ENCODE measurements around the gene SDHB. TPM values are rescaled to one million over a fixed set of nuclear protein-coding genes. Genes with fewer than 3 reads are reported as not detected.
A peak's percentile ranks its signal among the peaks of the same experiment; 100 is the strongest.

The SDHB gene
- total RNA-seq (2021; fragmentation: NEBNext Ultra II Directional; extraction: Animal tissue kit (Norgen Biotek cat#: 25700)) (90.7 and 98.7 TPM in 2 replicates), polyA plus RNA-seq (2011; rRNA removed) (67.1 and 84.0 TPM in 2 replicates), polyA minus RNA-seq (2011; rRNA and poly(A)+ RNA removed) (121 and 172 TPM in 2 replicates)
- polyA plus RNA-seq (2011; cell fraction: cytosol; rRNA removed): 94.6 TPM
- polyA plus RNA-seq (2011; cell fraction: nucleus; rRNA removed): 57.2 TPM
- 73.0 to 88.0 TPM (median 79.9 TPM) in 4 replicates for polyA plus RNA-seq (2012, experiment 1 of 2)
- polyA plus RNA-seq (2012, experiment 2 of 2): 65.6 TPM
- polyA plus RNA-seq (2013, experiment 1 of 2): 100 TPM
- 91.9 TPM for polyA plus RNA-seq (2013, experiment 2 of 2)
- 41.2 TPM for polyA minus RNA-seq (2011; cell fraction: cytosol; rRNA and poly(A)+ RNA removed)
- 36.9 TPM for polyA minus RNA-seq (2011; cell fraction: nucleus; rRNA and poly(A)+ RNA removed)
- long read RNA-seq, experiment 1, transcript SDHB-201 (8 exons, 1,153 nt): major isoform, 84 of 114 reads
- long read RNA-seq, experiment 1, partial matches to known transcripts: 23 of 114 reads
- long read RNA-seq, experiment 1, other reads (novel, unspliced or antisense): 4 of 114 reads
- long read RNA-seq, experiment 2, transcript SDHB-201 (8 exons, 1,153 nt): major isoform, 157 of 162 reads
- long read RNA-seq, experiment 2, partial matches to known transcripts: 4 of 162 reads
- long read RNA-seq, experiment 2, other reads (novel, unspliced or antisense): 1 of 162 reads

DNA sequence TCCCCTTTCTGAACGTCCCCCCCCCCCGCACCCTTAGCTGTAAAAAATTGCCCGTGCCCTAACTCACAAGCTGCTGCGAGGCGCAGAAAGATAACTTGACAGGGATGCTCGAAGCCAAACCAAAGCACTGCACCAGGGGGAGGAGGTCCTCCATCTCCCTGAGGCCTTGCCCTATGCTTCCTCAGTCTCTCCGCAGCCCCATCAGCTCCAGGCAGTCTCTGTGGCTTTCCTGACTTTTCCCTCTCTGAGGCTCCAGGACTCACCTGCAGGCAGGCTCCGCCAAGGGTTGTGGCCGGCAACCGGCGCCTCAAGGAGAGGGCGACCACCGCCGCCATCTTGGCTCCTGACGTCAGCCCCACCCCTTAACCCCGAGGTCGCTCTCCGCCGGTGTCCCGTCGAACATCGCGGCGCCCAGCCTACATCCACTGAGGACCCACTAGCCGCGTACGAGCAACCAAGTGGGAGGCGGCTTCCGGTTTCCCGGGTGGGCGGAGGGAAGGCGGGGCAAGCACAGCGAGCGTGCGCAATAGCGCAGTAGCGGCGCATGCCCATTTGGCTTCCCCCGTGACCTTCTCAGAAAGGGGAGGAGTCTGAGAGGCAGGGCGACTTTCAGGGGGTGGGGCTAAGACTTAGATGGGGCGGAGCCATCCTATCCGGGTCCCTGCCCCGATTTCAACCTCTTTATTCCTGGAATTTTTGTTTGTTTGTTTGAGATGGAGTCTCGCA lies at the start of gene SDHB:
SDHB (minus strand) TSS at position 348 of the 726 bp plus-strand sequence; CDS start at position 335, 13 bp downstream.
- Histone ChIP-seq H2AK5ac (ENCODE audit: low read depth, low read length) (peak within 1 kb of the TSS; percentile 86; the same call in 1 of the 2 replicates), H2BK120ac (replicated peaks; ENCODE audit: low read depth, low read length) (no peak within 1 kb of the TSS), H2BK20ac (ENCODE audit: low read length) (no peak within 1 kb of the TSS), H2AFZ (ENCODE audit: low read length) (peak within 1 kb of the TSS; percentile 71; the same call in 1 of the 2 replicates), H4K8ac (ENCODE audit: extremely low read depth, insufficient read depth, low read length) (no peak within 1 kb of the TSS; the same call in 1 of the 2 replicates), H4K20me1 (replicated peaks in 1 of 2; ENCODE audit: control insufficient read depth in 1 of 2, insufficient read depth in 2 of 2, low read length in 2 of 2) (no peaks in the 10 kb centered on the region), H3K23ac (ENCODE audit: insufficient read length) (no peak within 1 kb of the TSS), H3K4me2 (ENCODE audit: insufficient read depth in 1 of 2, low read depth in 2 of 2, low read length in 2 of 2) (peak within 1 kb of the TSS; percentile 90 to 91), H2BK15ac (ENCODE audit: low read length) (no peak within 1 kb of the TSS), H3K56ac (replicated peaks; ENCODE audit: insufficient read length, low read depth, low read length) (no peak within 1 kb of the TSS), H3K27ac (ENCODE audit: low read depth, low read length) (peak within 1 kb of the TSS; percentile 85; the same call in 1 of the 2 replicates), H3K23me2 (ENCODE audit: low read depth, low read length) (peaks cover 5% of the 10 kb centered on the region), H3K79me2 (ENCODE audit: control insufficient read depth in 1 of 2, insufficient read depth in 2 of 2, low read length in 2 of 2) (peaks cover 10 to 37% of the 10 kb centered on the region in 2 experiments), H3K14ac (ENCODE audit: insufficient read length) (no peak within 1 kb of the TSS), H4K5ac (ENCODE audit: insufficient read length, low read depth, low read length) (peak within 1 kb of the TSS; percentile 69), H3K9ac (replicated peaks in 1 of 4; ENCODE audit: extremely low read depth in 1 of 4, low read depth in 3 of 4, low read length in 3 of 4) (peak within 1 kb of the TSS; percentile 82 to 91 (median 86)), H3K36me3 (ENCODE audit: control insufficient read depth in 2 of 4, insufficient read depth in 4 of 4, low read length in 3 of 4) (peaks cover 0 to 10% (median 6%) of the 10 kb centered on the region in 4 experiments; a peak in 6 of 8 replicates), H4K91ac (replicated peaks; ENCODE audit: insufficient read length, low read length) (peak within 1 kb of the TSS; percentile 70), H3K4me3 (ENCODE audit: extremely low read depth in 1 of 4, insufficient read depth in 2 of 4, low read depth in 3 of 4, low read length in 4 of 4) (peak within 1 kb of the TSS; percentile 83 to 99 (median 90)), H3K79me1 (ENCODE audit: low read depth, low read length) (peaks cover 5% of the 10 kb centered on the region; the same call in 1 of the 2 replicates), H2BK5ac (ENCODE audit: low read depth, low read length) (peak within 1 kb of the TSS; percentile 87), H3K4me1 (replicated peaks in 1 of 4; ENCODE audit: control insufficient read depth in 3 of 4, insufficient read depth in 4 of 4, low read length in 3 of 4) (peaks cover 0 to 7% (median 0%) of the 10 kb centered on the region in 4 experiments; a peak in 1 of 7 replicates), H3K9me3 (ENCODE audit: insufficient read depth in 2 of 2, low read depth in 1 of 2, low read length in 1 of 2) (no peaks in the 10 kb centered on the region), H2BK12ac (ENCODE audit: low read depth, low read length) (0 out of 2 replicates have a peak within 1 kb of the TSS, but pooled peaks have one; percentile 39), H3K18ac (ENCODE audit: extremely low read depth, low read length) (peak within 1 kb of the TSS; percentile 96), H3K4ac (replicated peaks; ENCODE audit: insufficient read length, low read depth, low read length) (peak within 1 kb of the TSS; percentile 95), H3K27me3 (replicated peaks in 1 of 4; ENCODE audit: control insufficient read depth in 3 of 4, extremely low read depth in 1 of 4, insufficient read depth in 3 of 4, low read length in 3 of 4) (no peaks in the 10 kb centered on the region)
- FAIRE-seq: peak; percentile 95
- CTCF ChIA-PET (ENCODE audit: partially characterized antibody): interaction anchor here (0.6 kb wide), 2 partner anchors 53 to 56 kb away, joined by 3 read pairs; no protein-coding TSS in a partner anchor
- WGBS, 2 experiments (ENCODE audit: extremely low coverage in 1 of 2, insufficient coverage in 1 of 2, insufficient read length in 1 of 2, insufficient replicate concordance in 2 of 2, low coverage in 1 of 2, low lambda C conversion rate in 2 of 2, missing lambda C conversion rate in 1 of 2): 2% methylated on average over 41 of the region's 44 CpGs; no CpG with 5 or more reads in 1 of the 2 experiments
- peak; percentile 99 for DNase-seq (ENCODE audit: low read depth in 1 of 2, low spot score in 2 of 2)
- POLR2A ChIA-PET (ENCODE audit: partially characterized antibody): no interaction called here
- TF ChIP-seq FOSL1 (IDR thresholded peaks at IDR 0.05; ENCODE audit: insufficient read depth, low read depth, low read length) (no peak), TAF7 (optimal IDR thresholded peaks at IDR 0.05; ENCODE audit: borderline replicate concordance, low read depth, low read length) (peak; percentile 80), SP1 (IDR thresholded peaks at IDR 0.05; ENCODE audit: low read depth, low read length) (peak; percentile 55; the same call in 1 of the 2 replicates), CHD1 (IDR thresholded peaks at IDR 0.05; ENCODE audit: low read depth, low read length) (no peak), BACH1 (IDR thresholded peaks at IDR 0.05; ENCODE audit: low read length) (peak; percentile 98)
- TF ChIP-seq, protein P1, sequence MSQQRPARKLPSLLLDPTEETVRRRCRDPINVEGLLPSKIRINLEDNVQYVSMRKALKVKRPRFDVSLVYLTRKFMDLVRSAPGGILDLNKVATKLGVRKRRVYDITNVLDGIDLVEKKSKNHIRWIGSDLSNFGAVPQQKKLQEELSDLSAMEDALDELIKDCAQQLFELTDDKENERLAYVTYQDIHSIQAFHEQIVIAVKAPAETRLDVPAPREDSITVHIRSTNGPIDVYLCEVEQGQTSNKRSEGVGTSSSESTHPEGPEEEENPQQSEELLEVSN (IDR thresholded peaks at IDR 0.05): no peak
- TF ChIP-seq, protein P2, sequence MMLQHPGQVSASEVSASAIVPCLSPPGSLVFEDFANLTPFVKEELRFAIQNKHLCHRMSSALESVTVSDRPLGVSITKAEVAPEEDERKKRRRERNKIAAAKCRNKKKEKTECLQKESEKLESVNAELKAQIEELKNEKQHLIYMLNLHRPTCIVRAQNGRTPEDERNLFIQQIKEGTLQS (IDR thresholded peaks at IDR 0.05; ENCODE audit: insufficient read depth, low read depth, low read length): 0 out of 2 replicates have a peak, but pooled peaks have one; percentile 5
